Mononuclear cell (primary cell): ENCODE measurements around the gene SPATS2. TPM values are rescaled to one million over a fixed set of nuclear protein-coding genes. Genes with fewer than 3 reads are reported as not detected.
"Not testable (repeated sequence)": the region's sequence is repeated elsewhere in the genome, so short reads cannot be mapped to it uniquely, and the experiment has no call there.

Experiments
- H3K27me3 ChIP-seq: 2 replicates; pipeline ENCODE4 v1.6.0; 2011; ENCODE audit warnings: low read length, control low read depth; ENCODE audit not compliant: insufficient read depth
- H3K4me1 ChIP-seq: 2 replicates; pipeline ENCODE4 v1.5.1; 2011; ENCODE audit warnings: mild to moderate bottlenecking, low read length, control low read depth; ENCODE audit not compliant: insufficient read depth
- H3K4me3 ChIP-seq: 2 replicates; pipeline ENCODE4 v1.5.1; 2011; ENCODE audit warnings: mild to moderate bottlenecking, low read length, moderate library complexity
- H3K9me3 ChIP-seq: 2 replicates; pipeline ENCODE4 v1.5.1; 2011; ENCODE audit warnings: low read depth, mild to moderate bottlenecking, control low read depth, low read length
- total RNA-seq: library from RNA; depleted of rRNA; stranded (reverse); fragments of >200 nt; gene quantifications from one replicate; pipeline ENCODE4 v1.2.3, GENCODE V29; 2012

The SPATS2 gene
- total RNA-seq, 1 donor, result 5.2 TPM

DNA sequence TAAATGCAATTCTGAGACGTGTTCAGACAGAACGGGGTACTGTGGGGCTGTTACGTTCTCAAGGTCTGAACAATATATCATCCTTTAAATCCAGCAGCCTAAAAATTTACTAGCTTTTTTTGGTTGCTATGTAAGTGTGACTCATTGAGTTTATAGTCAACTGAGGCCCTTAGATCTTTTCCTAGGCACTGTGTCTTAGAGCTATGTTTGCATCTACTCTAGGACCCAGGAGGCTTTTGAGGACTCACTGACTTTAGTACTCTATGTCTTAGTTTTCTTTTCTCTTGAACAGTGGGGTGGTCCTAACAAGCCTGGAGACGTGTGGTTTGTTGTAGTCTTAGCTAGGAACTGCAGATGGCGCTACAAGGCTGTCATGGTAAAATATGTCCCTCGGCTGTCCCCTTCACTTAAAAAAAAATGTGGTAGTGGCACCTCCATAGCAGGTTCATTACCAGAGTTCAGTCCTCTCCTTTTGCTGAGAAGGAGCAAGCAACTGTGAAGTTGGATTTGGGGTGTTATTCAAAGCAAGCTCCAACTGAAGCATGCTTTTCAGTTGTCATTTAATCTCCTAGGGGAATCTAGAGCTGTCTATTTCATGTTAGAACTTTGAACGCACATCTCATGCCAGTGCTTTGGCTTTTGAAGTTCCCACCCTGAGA, 8.7 kb upstream of the SPATS2 start:
- Histone ChIP-seq H3K27me3 (peaks cover 11% of the 10 kb centered on the region), H3K4me1 (no peaks in the 10 kb centered on the region), H3K4me3 (no peak overlapping the region), H3K9me3 (no peaks in the 10 kb centered on the region)

DNA sequence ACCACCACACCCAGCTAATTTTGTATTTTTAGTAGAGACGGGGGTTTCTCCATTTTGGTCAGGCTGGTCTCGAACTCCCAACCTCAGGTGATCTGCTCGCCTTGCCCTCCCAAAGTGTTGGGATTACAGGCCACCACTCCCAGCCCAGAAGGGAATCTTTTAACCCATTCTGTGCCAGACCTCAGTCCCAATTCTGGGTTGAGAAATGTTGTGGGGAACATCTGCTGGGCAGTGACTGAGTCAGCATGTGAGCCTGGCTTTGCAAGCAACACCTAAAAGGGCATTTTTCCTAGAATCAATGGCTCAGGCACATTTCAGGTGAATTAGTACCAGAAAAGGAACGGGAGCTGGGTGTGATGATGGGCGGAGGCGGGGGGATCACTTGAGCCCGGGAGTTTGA, 7.6 kb upstream of the SPATS2 start:
- Histone ChIP-seq H3K4me3 (no peak overlapping the region), H3K4me1 (peaks cover 3% of the 10 kb centered on the region), H3K9me3 (no peaks in the 10 kb centered on the region), H3K27me3 (peaks cover 5% of the 10 kb centered on the region)

DNA sequence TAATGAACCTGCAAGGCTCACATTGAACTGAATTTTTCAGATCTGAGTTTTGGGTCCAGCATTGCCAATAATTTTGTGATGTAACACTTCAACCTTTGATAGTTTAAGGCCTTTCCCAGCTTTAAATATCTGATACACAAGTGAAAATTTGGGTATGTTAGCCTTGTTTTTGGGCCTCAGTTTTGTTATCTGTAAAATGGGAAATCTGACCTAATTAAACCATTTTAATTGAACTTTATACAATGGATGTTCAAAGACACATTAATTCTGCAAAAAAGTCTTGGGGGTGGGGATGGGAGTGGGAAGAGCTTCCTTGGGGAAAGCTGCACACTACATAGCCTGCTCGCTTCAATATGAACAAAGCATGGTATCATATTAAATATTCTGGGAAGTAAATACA, 5.2 kb upstream of the SPATS2 start:
- Histone ChIP-seq H3K4me3 (no peak overlapping the region), H3K27me3 (no peaks in the 10 kb centered on the region), H3K9me3 (no peaks in the 10 kb centered on the region), H3K4me1 (peaks cover 20% of the 10 kb centered on the region)

DNA sequence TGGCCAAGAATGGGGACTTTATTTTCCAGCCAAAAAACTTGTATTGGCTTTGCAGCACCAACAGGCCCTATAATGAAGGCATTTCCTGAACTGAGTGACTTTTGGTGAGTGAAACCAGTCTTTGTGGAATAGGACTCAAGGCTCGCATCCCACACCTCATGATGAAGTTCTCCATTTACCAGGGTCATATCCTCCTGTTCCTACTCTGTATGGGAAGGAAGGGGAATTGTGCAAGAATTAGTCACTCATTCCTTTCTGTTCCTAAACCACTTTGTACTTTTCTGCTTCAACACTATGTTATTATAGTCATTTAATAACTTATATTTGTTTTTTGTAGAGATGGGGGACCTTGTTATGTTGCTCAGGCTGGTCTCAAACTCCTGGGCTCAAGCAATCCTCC, 2.3 kb upstream of the SPATS2 start:
- Histone ChIP-seq H3K27me3 (no peaks in the 10 kb centered on the region), H3K4me3 (no peak overlapping the region), H3K4me1 (peaks cover 30% of the 10 kb centered on the region)

DNA sequence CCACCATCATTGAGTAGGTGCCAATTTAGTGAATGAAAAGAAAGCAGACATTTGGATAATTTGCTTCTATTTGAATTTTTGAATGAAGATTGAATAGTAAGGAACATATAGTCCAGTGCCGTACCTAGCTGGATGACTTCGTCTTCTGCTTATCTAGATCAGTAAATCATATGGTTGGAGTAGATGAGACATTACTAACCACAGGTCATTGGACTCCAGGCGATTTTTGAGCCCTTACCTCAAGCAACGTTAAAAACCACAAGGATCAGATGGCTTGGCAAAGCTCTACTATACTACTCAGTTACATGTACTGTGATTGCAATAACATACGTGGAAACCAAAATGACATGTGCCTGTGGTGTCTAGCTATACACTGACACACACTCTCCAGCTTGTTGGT, 1.7 kb upstream of the SPATS2 start:
- Histone ChIP-seq H3K27me3 (no peaks in the 10 kb centered on the region), H3K4me3 (no peak overlapping the region), H3K9me3 (no peaks in the 10 kb centered on the region), H3K4me1 (peaks cover 30% of the 10 kb centered on the region)

More for the DNA sequence above, 2.3 kb upstream of the SPATS2 start:
- no peaks in the 10 kb centered on the region for H3K9me3 ChIP-seq

DNA sequence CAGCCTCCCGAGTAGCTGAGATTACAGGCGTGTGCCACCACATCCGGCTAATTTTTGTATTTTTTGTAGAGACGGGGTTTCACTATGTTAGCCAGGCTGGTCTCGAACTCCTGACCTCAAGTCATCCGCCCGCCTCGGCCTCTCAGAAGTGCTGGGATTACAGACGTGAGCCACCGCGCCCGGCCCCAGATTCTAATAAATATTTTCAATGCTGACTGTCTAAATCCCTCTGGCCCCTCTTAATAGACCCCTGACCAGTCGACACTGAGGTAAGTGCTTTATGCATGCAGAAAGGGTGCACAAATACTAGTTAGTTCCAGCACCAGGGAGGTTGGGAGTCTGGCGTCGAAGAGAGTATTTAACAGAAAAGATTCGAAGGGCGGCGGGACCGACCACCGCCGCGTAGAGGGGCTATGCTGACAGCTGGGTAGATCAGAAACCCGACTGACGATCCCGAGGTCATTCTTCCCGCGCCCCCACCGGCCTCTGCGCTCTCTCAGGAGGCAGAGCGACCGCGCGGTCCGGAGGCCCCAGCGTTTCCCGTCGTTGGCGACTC, 1.1 kb upstream of the SPATS2 start:
- Histone ChIP-seq H3K27me3 (no peaks in the 10 kb centered on the region), H3K4me3 (peak overlapping the region; percentile 85), H3K4me1 (peaks cover 30% of the 10 kb centered on the region), H3K9me3 (no peaks in the 10 kb centered on the region)

DNA sequence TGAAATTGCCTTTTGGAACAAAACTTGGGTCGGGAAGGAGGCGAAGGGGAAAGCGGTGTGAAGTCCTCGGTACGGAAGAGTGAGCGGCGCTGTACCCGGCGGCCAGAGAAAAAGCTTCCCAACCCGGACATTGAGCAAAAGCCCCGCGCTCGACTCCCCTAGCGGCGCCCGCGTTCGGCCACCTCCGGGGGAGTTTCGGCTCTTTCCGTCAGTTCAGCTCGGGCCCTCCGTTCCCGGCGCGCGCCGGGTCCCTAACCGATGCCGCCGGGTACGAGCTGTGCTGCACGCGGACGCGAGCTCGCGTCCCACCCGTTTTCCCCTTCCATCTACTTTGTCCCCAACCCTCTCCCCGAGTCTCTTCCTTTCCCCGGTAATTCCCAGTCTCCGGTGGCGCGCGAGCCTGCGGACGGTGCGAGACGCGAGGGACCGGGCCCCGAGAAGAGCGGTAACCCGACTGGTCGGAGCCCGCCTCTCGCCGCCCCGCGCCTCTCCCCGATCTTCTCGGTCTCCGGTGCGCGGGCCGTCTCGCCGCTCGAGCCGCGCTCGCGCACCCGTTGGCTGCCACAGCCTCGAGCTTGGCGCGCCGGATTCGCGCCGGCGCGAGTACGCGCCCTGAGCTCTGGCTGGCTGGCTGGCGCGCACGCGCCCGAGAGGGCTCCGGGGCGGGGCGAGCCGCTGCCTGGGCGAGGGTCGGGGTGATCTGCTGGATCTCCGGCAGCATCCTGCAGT, 446 bp upstream of the SPATS2 start:
- Histone ChIP-seq H3K27me3 (no peaks in the 10 kb centered on the region), H3K4me3 (peak overlapping the region; percentile 85), H3K4me1 (peaks cover 30% of the 10 kb centered on the region), H3K9me3 (no peaks in the 10 kb centered on the region)

DNA sequence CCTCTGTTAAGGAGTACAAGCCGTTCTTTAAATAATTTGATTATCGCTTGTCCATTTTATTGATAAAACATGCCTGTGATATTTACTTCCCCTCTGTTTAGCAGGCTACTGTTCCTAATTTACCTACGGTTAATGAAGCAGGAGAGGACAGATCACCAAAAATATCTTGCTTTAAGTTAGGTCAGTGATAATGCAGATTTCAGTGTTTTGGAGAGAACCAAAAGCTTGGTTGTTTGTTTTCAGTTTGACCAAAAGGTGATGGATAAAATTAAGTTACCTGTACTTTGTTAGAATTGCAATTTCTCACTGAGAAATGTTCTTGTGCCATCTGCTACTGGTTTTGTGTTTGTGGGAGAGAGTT, 958 bp downstream of the SPATS2 start:
- Histone ChIP-seq H3K27me3 (no peaks in the 10 kb centered on the region), H3K9me3 (no peaks in the 10 kb centered on the region), H3K4me1 (peaks cover 30% of the 10 kb centered on the region), H3K4me3 (no peak overlapping the region)

DNA sequence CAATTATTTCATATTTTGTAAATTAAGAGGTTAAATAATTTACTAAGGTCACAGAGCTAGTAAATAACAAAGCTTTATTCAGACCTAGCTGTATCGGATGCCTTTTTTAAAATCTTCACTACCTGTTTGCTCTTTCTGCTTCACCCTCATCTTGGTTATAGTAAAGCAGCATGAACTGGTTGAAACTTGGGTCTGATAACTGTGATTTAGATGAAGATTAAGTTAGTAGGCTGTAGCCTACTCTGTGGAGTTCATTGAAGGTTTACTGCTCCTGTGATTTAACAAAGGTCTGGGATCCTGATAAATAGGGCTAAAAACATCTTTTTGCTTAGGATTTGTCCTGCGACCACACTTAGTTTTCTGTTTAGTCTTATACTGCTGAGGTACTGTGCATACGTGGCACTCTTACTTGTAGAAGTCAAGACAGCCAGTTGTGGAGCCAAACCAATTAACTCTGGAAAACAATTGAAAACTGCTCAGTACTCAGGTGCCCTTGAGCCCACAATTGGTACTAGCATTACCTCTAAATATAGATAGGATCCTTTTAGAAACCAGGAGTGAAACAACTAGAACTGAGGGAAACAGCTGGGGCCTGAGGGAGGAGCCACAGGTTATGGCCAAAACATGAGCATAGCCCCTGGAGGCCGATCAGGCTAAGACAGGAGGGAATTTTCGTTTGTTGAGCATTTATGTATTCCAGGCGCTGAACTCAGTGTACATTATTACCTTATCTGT, 2.3 kb downstream of the SPATS2 start:
- Histone ChIP-seq H3K9me3 (no peaks in the 10 kb centered on the region), H3K4me3 (no peak overlapping the region), H3K4me1 (peaks cover 28% of the 10 kb centered on the region), H3K27me3 (no peaks in the 10 kb centered on the region)

DNA sequence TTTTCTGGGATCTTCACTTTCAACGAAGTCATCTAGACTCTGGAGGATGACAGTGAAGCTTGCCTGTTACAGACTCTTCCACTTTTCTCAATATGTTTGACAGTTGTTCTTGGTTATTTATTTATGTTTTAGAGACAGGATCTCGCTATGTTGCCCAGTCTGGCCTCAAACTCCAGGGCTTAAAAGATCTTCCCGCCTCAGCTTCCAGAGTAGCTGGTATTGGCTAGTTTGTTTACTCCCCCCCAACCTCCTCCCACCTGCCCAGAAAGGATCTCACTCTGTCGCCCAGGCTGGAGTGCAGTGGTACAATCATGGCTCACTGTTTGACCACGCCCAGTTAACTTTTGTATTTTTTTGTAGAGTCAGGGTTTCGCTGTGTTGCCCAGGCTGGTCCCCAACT, 3.3 kb downstream of the SPATS2 start:
- Histone ChIP-seq H3K4me3 (no peak overlapping the region), H3K4me1 (peaks cover 19% of the 10 kb centered on the region), H3K9me3 (no peaks in the 10 kb centered on the region), H3K27me3 (no peaks in the 10 kb centered on the region)

DNA sequence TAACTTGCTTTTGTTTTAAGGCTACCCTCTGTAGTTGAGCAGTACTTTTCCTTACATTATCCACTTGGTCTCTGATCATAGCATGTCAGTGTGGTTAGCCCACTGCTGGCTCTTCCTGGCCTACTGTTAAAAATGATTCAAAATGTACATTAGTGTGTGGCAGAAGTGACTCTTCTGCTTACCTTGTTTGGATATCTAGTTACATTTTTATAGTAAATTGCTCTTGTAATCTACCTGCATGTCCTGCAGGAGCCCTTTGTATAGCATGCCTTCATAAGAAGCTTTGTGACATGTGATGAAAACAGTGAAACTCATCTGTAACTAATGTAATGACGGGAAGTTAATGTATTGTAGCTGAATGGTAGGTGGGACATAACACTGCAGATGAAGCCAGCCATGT, 8.1 kb downstream of the SPATS2 start:
- H3K27me3 ChIP-seq, result no peaks in the 10 kb centered on the region
- no peaks in the 10 kb centered on the region for H3K4me1 ChIP-seq
- H3K4me3 ChIP-seq, result no peak overlapping the region

DNA sequence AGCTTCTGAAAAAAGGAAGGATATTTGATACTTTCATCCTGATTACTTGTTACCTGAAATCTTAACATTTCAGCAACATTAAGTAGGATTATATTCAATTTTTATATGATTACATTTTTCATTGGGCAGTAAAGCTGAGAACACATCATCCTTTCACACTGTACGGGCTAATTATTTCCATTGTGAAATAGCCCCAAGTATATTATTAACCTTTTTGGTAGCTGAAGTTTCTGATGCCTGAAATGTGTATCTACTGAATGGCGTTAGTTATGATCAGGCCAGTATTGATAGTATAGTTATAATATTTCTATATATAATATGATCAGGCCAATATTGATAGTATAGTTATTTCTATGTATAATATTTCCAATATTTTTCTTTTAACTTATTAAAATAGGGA, 10.1 kb downstream of the SPATS2 start:
- Histone ChIP-seq H3K4me1 (no peaks in the 10 kb centered on the region), H3K4me3 (no peak overlapping the region), H3K27me3 (no peaks in the 10 kb centered on the region), H3K9me3 (no peaks in the 10 kb centered on the region)

More for the DNA sequence above, 8.1 kb downstream of the SPATS2 start:
- H3K9me3 ChIP-seq, result no peaks in the 10 kb centered on the region

DNA sequence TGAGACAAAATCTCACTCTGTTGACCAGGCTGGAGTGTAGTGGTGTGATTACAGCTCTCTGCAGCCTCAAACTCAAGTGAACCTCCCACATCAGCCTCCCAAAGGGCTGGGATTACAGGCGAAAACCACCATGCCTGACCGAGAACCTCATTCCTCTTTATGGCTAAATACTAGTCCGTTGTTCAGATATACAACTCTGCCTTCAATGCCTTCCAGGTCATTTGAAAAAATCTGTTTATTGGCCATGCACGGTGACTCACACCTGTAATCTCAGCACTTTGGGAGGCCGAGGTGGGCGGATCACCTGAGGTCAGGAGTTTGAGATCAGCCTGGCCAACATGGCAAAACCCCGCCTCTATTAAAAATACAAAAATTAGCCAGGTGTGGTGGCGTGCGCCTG, 12.9 kb downstream of the SPATS2 start:
- not testable (repeated sequence) for H3K27me3 ChIP-seq, H3K4me1 ChIP-seq, H3K4me3 ChIP-seq, H3K9me3 ChIP-seq

DNA sequence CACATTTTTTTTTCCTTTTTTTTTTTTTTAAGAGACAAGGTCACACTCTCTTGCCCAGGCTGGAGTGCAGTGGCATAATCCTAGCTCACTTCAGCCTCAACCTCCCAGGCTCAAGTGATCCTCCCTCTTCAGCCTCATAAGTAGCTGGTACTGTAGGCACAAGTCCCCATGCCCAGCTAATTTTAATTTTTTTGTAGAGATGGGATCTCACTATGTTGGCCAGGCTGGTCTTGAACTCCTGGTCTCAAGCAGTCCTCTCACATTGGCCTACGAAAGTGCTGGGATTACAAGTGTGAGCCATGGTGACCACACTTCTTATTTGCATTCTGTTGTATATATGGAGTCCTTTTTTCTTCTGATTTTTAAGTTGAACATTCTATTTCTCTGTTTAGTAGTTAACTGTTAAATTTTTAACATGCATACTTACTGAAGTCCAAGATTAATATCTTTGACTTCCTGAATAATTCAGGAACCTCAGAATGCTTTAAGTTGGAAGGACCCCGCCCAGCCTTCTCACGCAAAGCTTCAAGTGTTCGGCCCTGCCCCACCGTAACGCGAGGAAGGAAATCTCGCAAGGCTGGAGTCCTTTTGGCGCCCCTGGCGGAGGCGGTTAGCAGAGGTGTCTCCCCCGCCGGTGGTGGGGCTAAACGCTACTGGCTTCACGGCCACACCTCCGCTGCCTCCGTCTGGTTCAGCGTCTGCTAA, 21.6 kb downstream of the SPATS2 start:
- Histone ChIP-seq H3K4me1 (peaks cover 10% of the 10 kb centered on the region), H3K9me3 (no peaks in the 10 kb centered on the region), H3K4me3 (no peak overlapping the region), H3K27me3 (no peaks in the 10 kb centered on the region)

DNA sequence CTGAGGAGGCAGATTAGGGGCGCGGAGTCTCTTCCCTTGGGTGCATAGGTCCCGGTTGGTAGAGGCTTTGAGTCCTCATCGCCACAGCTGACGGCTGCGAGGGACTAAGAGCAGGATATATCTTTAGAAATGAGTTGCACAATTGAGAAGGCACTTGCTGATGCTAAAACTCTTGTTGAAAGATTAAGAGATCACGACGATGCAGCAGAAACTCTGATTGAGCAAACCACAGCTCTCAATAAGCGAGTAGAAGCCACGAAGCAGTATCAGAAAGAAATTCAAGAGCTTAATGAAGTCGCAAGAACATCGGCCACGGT, 22.1 kb downstream of the SPATS2 start:
- H3K4me3 ChIP-seq, result no peak overlapping the region
- no peaks in the 10 kb centered on the region for H3K27me3 ChIP-seq
- H3K9me3 ChIP-seq, result no peaks in the 10 kb centered on the region
- peaks cover 10% of the 10 kb centered on the region for H3K4me1 ChIP-seq
